ENCODE measurements around the gene MAPK10. TPM values are rescaled to one million over a fixed set of nuclear protein-coding genes. Genes with fewer than 3 reads are reported as not detected.

MAPK10 gene
- total and polyA plus RNA-seq, 2 donors (not counting 3 experiments of a cell fraction or from before 2014, with no cell fraction given), result 0.17 TPM; not detected in 1

DNA sequence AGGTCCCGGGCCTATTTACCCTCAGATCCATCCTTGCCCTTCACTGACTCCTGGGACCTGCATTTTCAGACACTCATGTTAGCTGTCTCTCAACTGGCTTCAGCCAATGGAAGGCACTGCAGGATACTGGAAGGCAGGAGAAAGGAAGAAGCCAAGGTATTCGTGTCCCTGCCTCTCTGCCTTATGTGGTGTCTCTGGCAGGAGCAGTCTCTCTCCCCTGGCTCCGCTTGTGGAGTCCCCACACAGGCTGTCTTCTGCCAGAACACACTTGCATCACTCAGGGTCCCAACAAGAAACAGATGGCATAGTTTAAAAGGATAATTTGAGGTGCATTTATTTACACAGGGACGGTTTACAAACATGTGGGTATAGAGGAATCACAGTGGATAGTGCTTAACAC, 21.6 kb upstream of the MAPK10 start:
- Histone ChIP-seq H3K79me2 (ENCODE audit: control insufficient read depth, insufficient read depth, low read length) (no peaks in the 10 kb centered on the region), H4K20me1 (replicated peaks; ENCODE audit: control insufficient read depth, extremely low read depth, insufficient read depth, low read length) (no peaks in the 10 kb centered on the region), H3K4me3 (replicated peaks in 1 of 3; ENCODE audit: insufficient read depth in 1 of 3, low read depth in 1 of 3, low read length in 3 of 3) (no peak overlapping the region), H3K4me1 (ENCODE audit: control insufficient read depth, extremely low read depth, insufficient read depth, low read length) (no peaks in the 10 kb centered on the region), H3K27ac (ENCODE audit: insufficient read depth, low read depth, low read length) (no peak overlapping the region), H3K9me3 (replicated peaks; ENCODE audit: control insufficient read depth, insufficient read depth, low read length) (no peaks in the 10 kb centered on the region), H3K9ac (replicated peaks; ENCODE audit: extremely low read depth, insufficient read depth, low read length) (no peak overlapping the region), H3K27me3 (ENCODE audit: control insufficient read depth in 2 of 2, insufficient read depth in 2 of 2, low read length in 2 of 2) (no peaks in the 10 kb centered on the region), H3K36me3 (ENCODE audit: control insufficient read depth in 2 of 2, extremely low read depth in 1 of 2, insufficient read depth in 2 of 2, low read length in 2 of 2) (no peaks in the 10 kb centered on the region), H3K4me2 (ENCODE audit: insufficient read depth, low read length) (no peak overlapping the region), H3K9me1 (replicated peaks; ENCODE audit: control insufficient read depth, extremely low read depth, insufficient read depth, low read length) (no peaks in the 10 kb centered on the region), H2AFZ (ENCODE audit: low read depth, low read length) (no peak overlapping the region)
- FAIRE-seq (no peak), DNase-seq (ENCODE audit: low read depth, low spot score) (no peak)
- intact Hi-C loops (cut with micrococcal nuclease), result no loop called here
- dilution Hi-C loops (cut with MboI; ENCODE audit: extremely low pct_ligation_motif_present, low sequenced_read_pairs), result no loop called here
- ChIA-PET CTCF (no interaction called here), POLR2A (no interaction called here)
- BruUV-seq (replicated peaks), result no TSS peak
- TF ChIP-seq MAX (IDR thresholded peaks at IDR 0.05; ENCODE audit: insufficient read depth, insufficient read length) (no peak), FOS (IDR thresholded peaks at IDR 0.05; ENCODE audit: borderline replicate concordance, insufficient read depth, low read length) (no peak), EZH2 (IDR thresholded peaks at IDR 0.05; ENCODE audit: borderline replicate concordance, low read depth, low read length, severe bottlenecking) (no peak), POLR2AphosphoS5 (IDR thresholded peaks at IDR 0.05; ENCODE audit: insufficient read depth, low read depth, low read length) (no peak), POLR2A (IDR thresholded peaks at IDR 0.05; ENCODE audit: low read depth, low read length) (no peak), JUN (IDR thresholded peaks at IDR 0.05; ENCODE audit: borderline replicate concordance, insufficient read depth, insufficient read length, low read depth) (no peak), CTCF (IDR thresholded peaks at IDR 0.05; ENCODE audit: extremely low read depth in 1 of 2, insufficient read depth in 1 of 2, low read depth in 1 of 2, low read length in 2 of 2) (no peak), MYC (IDR thresholded peaks at IDR 0.05; ENCODE audit: low read depth, low read length) (no peak)

Data from endothelial cell of umbilical vein (primary cell).